LoVo (cell line): Measurements from ENCODE around the gene LRP1.

Source experiments
- DNase-seq: peaks from one replicate; pipeline ENCODE4 v3.0.0-alpha.2; 2016; ENCODE audit warnings: low spot score

LRP1 gene

DNA sequence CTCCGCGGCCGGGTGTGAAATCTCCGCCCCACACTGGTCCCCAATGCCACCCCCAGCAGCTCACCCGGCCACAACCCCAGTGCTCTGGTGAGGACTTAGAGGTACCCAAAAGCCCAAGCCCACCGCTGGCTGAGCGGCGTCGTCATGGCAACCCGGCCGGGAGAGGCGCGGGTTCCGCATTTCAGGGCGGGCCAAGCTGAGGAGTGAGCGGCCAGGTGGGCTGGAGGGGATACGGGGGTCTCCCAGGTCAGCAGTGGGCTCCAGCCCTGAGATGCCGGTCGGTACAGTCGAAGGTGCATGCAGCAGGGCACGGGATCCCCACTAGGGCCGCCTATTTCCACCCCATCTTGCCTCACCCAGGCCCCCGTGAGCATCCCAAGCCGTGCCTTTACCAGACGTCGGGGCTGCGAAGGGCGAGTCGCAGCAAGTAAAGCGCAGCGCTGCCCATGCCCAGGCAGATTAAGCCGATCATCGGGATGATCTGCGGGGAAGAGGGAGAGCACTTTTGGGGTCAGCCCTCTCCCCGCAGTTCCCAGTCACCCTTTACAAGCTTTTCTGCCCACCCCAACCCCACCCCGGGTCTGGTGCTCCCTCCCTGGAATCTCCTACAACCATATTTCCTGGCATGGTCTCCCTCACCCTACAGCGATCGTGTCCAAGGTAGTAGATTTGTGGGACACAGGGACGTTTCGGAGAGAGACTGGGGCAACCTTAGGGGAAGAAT lies 108.1 kb downstream of the LRP1 start:
- no peak for DNase-seq

DNA sequence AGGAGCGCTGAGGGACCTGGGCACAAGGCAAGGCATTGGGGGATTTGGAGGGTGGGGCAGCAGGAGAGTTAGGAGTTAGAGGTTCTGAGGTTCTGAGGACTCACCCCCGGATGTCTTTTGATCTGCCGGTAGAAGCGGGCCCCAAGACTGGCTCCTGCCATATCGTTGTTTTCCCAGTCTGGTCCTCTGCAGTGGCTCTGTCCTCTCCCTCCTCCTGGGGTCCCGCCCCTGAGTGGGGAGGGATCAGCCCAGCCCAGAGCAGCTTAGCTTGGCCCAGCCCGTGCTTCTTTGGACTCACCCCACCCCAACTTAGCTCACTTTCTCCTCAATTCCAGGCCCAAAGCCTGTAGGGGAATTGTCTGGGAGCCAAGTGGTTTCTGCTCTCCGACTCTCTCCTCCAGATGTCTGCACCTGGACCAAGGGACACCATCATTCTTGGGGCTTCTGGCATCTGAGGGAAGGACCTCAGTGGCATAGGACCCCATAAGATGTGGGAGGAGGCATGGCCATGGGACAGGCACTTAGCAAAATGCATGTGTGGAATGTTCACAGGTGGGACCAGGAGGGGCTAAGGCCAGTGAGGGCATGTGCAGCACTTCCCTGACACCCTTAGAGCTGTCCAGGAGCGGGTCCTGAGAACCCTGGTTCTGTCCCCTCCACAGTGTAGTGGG lies 108.8 kb downstream of the LRP1 start:
- DNase-seq: no peak

DNA sequence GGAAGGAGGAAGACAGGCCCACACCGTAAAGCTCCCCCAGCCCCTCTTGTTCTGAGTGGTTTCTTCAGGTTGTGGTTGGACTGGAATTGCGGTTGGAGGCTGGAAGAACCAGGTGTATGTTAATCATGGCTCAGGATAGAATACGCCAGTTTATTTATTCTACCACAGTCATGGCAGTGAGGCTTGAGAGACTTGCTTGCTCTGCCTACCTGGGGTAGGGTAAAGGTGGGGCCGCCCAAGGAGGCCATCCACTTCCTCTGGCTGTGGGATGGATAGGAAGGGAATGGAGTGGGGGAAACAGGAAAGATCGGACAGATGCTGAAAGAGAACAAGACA lies 109.3 kb downstream of the LRP1 start:
- no peak for DNase-seq

DNA sequence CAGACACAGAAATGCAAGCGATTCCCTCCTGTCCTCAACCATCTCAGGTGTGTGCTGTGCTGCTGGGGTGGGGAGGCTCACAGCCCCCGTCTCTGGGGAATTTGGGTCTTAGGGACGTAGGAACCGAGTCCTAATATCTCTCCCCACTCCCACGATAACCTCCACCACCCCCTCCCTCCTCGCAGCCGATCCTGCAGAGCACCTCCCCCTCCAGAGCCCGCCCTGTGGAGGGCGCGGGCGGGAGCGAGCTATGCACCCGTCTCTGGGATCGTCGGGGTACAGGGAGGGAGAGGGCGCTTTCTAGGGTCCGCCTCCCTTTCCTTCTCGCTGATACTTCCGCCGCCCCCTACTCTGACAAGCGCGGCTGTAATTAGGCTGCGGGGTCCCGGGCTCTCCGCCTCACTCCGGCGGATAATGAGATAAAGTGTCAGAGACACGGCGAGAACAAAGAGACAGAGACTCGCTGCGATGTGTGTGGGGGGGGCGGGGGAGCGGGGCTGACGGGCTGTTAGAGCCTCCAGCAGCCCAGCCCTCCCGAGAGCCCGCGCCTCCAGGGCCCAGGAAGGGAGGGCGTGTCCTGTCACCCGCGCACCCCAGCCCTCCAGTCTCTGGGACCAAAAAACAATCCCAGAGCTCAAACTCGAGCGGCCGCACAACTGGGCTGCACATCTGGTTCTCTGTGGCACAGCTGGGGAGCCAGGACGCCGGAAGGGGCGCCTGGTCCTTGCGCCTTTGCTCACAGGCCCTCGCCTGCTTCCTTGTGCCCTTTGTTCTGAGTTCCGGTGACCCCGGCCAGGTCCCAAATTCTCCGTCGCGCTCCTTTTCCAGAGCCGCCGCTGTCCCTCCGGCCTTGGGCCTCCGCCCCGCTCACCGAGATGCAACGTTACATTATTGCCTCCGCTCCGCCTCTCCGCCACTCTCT lies 109.9 kb downstream of the LRP1 start:
- no peak for DNase-seq

DNA sequence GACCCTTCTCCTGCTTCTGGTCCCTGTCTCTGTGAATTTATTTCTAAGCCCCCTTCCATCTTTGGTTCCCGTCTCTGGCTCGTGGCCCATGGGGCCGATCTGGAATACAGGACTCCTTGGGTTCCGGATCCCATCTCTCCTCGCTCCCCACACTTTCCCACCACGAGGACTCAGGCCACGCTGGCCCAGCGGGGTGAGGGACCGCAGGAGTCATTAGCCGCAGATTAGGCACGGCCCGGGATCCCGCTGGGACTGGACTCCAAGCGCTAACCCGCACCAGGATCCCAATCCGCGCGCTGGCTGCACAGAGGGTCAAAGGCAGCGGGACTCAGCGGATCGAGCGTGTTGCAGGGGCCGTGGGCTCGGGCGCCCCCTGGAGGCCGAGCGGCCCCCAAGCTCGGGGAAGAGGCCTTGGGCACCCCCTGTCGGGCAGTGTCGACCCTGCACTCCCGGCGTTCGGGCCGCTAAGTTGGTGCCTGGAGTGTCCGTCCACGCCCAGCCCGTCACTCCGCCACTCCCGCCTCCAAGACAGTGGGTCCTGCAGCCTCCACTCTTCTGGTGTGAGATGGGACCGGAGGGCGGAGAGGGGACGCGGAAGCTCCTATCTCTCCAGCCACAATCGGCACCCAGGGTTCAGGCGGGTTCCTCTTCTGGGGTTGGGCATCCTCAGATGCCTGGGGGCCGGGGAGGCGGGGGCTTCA lies 110.7 kb downstream of the LRP1 start:
- DNase-seq: peak; percentile 92

DNA sequence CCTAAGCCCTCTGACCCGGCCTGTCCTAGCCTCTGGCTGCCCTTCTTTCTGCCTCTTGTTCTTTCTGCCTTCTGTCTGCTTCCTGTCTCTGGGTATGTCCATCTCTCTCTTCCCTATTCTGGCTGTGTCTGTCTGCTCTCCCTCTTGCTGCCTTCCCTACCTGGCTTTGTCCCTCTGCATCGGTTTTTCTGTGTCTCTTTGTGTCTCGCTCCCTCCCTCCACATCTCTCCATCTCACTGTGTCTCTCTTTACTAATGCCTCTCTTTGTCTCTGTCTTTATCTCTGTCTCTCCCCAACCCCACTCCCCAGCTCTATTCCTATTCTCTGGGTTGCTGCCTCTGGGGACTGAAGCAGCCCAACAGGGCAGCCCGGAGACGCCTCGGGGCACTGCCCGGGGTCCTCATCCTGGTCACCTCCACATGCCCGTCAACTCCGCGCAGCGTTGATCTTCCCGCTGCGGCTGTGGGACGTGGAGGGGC lies 111.3 kb downstream of the LRP1 start:
- no peak for DNase-seq

DNA sequence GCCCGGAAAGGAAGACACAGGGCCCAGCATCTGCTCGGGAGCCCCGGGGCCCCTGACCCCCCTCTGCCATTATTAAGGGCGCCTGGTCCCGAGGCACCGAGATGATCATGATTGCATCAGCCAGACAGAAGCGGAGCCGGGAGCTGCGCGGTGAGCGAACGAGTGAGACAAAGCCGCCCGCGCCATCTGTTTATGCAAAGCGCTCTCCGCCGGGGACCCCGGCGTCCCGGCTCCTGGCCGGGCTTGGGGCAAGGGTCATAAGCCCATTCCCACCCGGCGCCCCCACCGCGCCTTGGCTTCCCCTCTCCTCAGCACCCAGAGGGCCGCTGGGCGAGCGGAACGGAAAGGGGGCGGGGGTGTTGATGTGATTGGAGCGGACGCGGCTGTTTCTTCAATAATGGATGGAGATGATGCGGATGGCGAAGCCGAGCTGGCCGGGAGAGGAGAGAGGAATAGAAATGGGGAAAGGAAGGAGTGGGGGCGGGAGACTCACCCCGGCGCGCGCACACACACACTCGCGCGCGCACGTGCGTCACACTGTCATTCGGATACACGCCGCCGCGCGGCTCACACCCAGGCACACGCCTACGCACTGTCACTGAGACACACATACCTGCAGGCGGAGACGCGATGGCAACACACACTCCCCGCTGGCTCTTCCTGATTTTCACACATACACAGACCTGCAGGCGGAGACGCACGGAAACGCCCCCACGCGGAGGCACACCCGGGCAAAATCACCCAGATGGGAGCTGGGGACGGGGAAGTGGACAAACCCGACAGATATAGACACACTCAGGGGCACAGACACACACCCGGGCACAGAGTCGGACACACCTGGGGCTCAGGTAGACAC lies 112.0 kb downstream of the LRP1 start:
- DNase-seq: peak; percentile 54

DNA sequence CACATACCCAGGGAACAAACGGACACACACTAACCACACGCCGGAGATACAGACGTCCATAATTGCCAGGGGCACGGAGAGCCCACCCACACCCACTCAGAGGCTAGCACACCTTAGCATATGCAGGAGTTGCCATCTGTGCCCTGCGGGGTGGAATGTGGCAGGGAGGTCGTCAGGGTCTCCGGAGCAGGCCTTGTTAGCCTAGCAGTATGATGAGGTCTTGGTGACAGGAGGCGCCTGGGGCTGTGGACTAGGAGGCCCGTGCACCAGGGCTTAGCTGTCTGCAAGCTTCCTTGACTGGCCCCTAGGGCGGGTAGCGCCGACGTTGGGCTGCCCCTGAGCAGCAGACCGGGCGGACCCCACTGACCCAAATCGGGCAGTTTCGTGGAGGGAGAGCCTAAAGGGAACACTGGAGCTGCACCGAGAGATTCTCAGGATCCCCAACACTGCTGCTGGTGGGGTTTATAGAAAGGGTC lies 112.7 kb downstream of the LRP1 start:
- DNase-seq: no peak

DNA sequence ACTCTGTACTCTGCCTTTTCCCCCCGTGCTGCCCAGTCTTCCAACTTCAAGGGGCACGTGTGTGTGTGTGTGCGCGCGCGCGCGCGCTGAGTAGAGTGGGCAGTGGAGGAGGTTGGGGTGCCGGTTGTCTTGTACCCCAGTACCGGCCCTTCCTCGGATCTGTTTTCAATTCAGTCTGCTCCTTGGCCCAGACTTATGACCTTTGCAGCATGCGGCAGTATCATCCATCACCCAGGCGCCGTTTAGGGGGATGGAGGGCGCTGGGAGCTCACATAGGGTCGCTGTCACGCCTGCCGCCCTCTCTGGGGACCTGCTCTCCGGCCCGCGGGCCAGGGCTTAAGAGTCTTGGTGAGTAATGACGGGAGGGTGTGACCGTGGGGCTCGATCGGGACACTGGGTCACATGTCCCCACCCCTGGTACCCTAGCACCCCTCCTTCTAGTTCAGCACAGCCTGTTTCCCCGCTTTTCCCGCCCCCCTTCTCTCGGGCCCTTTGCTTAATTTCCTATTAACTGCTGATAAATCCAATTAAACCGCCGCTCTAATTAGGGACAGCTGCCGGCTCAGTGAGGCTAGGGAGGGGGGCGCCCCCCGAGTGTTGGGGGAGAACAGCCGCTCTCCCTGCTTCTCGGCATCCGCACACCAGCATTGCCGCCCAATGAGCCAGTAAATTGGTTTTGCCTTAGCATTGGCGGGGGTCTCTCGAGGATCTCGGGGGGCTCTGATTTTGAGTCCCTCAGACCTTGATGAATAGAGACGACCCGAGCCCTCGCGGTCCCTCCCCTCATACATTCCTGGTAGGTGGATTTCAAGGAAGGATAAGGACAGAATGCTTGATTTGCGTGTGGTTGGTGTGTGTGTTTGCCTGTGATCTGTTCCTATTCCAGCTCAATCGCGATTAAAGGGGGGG lies 113.4 kb downstream of the LRP1 start:
- no peak for DNase-seq

DNA sequence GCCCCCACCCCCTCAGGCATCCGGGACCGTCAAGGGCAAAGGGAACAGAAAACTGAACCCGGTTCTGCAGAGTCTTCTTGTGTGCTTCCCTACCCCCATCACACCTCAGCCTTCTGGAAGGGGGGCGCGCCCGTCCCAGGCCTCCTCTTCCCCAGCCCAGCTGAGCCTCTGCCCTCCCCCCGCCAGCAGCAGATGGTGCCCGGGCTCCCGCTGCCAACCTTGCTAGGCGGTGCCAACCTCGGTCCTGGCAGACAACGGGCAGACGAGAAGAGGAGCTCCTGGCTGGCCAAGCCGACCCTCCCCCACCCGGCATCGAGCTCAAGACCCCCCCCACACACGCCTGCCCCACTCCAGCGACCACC lies 114.0 kb downstream of the LRP1 start:
- DNase-seq: no peak

DNA sequence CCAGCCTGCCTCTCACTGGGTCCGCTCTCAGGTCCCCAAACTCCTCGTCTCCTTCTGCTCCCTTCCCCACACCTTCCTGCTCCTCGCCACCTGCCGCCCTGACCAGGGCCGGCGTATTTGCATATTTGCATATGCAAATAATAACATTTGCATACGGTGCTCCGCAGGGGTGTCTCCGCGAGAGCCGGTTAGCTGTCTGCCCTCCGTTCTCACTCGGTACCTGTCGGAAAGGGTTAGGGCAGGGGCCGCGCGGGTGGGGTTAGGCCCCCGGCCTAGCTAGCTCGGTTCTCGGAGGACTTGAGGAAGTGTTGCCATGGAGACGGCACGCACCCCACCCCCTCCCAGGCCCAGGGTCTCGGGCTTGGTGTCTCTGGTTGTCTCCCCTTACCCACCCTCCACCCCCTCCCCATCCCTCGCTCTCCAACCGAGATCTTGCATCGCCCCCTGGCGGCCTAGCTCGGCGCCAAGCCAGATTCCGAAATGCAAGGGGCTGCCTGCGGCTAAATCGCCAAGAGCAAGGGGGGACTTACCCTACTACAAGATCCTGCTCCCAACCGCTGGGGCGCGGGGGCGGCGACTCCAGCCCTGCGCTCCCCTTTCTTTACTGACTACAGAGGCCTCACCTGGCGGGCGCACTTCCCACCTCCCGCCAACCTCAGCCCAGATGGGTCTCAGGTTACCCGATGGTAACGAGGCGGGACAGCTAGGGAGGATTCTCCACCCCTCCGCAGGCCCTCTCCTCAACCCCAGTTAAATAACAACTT lies 114.6 kb downstream of the LRP1 start:
- DNase-seq: peak; percentile 53

DNA sequence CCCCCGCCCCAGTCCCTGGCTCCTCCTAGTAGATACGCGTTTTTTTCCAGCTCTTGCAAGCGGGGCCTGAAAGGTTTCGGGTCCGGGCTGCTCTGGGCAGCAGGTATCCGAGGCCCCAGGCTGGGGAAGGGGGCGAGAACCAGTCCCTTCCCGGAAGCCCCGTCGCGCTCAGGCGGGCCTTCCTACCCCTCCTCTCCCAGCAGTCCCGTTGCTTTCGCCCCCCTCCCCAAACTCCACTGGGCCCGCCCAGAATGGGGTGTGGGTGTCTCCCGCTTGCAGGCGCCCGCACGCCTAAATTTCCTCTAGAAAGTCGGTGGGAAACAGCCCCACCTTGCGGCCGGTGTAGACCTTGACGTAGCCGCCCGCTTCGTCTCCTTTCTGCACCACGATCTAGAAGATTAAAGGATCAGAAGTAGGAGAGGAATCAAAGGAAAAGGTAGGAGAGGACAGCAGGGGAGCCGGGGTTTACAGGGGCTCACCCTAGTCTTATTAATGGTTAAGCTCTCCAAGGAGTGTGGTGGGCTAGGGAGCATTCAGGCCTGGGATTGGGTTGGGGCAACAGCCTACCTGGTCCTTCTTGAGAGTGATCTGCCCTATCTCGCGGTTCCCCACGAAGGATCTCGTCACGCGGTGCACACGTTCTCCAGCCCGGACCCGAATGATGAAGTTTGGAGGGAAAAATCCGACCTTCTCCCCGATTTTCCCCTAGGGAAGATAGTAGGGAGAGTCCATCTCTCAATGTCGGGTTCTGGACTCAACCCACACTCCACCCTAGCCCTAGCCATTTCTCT lies 115.4 kb downstream of the LRP1 start:
- DNase-seq: peak; percentile 84

DNA sequence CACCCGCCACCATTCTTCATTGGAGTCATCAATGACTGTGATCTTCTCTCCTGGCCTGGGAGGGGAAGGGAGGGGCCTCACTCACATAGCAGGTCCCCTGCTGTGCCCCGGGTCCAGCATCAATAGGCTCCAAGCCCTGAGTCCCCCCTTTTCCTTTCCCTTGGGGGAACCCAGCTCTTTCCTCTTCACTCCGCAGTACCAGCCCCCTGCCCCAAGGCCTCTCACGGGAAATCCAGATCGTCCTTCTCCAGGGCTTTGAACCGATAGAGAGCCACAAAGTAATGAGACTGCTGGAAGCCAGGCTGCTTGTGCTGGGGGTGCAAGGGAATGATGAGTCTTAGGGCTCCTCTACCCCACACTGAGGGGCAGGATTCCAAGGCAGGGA lies 116.0 kb downstream of the LRP1 start:
- no peak for DNase-seq

DNA sequence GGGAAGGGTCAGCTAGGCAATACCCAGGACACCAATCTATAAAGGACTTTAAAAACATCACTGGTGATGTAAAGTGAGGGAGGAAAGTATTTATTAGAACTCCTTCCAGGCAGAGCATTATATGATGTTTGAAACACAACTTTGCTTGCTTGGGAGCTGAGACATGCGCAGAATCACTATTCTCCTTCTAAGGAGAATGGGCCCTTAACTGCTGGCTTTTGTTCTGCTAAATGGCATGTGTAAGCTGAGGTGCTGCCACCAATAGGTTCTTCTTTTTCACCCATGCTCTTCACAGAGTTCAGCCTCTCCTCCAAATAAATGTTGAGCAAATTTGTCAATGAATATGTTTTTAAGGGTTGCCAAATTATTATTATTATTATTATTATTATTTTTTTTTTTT lies 118.8 kb downstream of the LRP1 start:
- no peak for DNase-seq

DNA sequence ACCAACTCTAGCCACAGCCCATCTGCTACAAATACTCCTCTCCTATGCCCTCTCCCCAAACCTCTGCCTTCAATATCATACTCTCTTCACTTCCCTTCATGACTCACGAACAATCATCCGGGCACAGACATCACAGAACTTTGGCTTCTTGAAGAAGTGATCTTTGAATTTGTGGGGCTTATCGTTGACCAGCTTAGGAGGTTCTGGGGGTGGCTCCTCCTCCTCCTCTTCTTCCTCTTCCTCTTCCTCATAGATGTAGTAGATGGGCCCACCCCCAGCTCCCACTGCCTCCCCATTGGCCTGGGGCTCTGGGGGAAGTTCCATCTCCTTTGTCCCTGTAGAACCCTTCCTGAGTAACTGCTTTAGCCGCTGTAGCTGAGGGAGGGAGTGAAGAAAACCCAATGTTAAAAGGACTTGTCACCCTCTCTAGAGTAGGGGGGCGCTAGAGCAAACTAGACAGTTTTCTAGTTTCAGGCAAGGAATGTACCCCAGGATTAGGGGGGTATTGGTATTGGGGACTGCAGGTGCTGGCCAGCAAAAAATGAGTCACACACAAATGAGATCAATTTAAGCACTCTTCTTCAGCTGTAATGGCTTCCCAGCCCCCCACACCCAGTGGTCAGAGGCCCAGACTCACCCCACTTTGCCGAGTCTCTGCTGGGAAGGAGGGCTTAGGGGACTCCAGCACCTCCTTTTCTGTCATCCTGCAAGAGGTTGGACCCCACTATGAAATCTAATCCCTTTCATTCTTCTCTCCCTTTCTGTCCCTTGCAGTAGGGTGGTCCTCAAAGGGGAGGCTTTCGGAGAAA lies 120.9 kb downstream of the LRP1 start:
- no peak for DNase-seq

DNA sequence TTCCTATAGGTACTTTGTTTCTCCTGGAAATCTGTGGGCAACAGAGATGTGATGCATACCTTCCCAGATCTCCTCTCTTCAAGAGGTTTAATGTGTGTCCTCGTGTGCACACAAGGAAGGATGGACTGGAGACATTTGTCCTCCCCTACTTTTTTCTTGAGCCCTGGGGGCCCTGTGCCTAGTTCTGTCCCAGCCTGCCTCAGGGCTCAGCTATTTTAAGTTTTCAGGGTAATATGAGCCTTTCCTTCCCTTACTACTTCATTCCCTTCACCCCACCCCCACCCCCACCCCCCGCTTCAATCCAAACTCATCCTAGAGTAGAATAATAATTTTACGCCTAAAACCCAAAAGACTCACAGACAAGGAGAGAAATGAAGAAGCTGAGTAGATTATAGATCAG lies 122.3 kb downstream of the LRP1 start:
- DNase-seq: no peak

DNA sequence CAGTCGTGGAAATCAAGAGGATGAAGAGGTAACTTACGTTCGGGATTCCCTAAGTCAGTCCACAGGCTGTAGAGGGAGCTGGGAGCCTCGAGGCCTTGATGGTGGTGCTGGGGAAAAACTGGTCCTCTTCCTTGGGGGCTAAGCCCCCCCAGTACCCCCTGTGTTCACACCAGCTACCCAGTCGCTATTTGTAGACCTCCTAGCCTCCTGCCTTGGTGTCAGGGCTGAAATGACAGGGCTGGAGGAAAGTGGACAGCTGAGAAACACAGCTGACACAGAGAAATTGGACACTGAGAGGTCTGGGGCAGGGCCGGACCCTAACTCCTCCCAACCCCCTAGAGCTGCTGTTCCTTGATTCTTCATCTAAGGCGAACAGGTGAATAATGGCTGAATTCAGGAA lies 122.7 kb downstream of the LRP1 start, which contains the start of gene STAC3:
Gene STAC3 (minus strand): TSS at position 232 of the 400 bp plus-strand sequence. CDS start 1,551 bp downstream, outside the sequence.
- DNase-seq: no peak
